Stimulated activated CD8-positive, alpha-beta memory T cell treated with anti-CD3 and anti-CD28 coated beads, Interleukin-2, amount 100 ng/mL, for 48 hours (primary cell): ENCODE results near the gene TBC1D22A.

Experiments
- DNase-seq, 2 donors: peaks; one replicate each; pipeline ENCODE4 v3.0.0-alpha.2; 2020; ENCODE audit warnings: low read depth in 2 of 2

TBC1D22A gene

DNA sequence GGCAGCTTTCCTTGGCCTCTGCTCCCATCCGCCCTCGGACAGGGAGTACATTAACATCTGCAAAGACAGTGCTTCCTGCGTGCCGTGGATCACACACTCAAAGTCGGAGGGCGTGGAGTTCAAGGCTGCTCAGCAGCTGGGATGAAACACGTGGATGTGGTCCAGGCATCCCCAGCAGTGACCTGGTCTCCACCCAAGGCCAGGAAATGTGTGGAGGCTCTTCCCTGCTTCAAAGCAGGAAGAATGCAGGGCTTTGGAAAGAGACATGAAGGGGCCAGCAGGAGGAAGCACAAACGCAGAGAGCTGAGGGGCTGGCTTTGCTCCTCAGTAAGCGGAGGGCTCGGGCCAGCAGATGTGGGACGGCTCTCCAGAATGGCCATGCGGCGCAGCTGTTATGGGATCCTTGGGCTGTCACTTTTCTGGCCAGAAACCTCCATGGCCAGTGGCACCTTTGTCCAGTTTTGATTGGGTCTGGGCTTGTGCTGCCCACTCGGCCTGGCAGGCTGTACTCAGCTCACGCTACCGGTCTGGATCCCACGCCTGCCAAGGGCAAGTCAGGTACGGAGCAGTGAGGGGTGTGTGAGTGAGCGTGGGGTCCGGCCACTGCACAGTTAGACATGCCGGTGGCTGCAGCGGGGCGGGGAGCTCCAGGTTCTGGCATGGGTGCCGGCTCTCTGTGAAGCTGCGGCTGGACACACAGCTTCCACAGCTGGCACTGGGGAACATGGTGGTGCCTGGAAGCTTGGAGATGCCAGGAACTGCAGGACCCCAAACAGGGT is 438.0 kb downstream of the TBC1D22A start:
- no peak for DNase-seq

DNA sequence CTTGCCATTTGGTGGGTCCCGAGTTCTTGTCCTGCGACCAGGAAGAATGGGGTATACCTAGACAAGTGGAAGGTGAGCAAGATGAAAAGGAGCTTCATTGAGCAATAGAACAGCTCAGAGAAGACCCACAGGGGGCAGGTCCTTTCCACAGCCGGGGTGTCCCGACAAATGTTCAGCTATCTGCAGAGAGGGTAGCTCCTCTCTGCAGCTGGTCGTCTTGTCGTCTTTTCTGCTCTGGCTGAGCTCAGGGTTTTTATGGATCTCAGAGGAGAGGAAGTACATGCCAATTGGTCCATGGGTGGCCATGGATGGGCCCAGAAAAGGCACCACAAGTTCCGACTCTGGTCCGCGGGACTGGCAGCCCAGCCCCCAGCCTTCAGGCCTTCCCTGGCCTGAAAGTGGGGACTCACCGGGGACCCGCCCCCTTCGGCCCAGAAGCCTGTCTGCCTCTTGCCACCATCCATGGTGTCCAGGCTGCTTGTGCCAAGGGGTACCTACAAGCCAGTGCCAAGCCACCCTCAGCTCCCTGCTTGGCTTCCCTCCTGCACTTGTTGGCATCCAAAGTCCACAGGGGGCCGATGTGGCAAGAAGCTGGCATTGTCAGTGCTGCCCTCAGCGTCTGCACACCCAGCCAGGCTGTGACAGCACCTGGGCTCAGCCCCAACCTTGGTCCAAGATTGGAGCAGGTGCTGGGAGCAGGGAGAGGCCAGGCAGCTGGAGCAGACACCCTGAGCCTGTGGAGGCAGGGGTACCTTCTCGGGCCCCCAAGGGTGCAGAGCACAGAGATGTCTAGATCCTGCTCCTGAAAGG is 438.9 kb downstream of the TBC1D22A start:
- no peak for DNase-seq

DNA sequence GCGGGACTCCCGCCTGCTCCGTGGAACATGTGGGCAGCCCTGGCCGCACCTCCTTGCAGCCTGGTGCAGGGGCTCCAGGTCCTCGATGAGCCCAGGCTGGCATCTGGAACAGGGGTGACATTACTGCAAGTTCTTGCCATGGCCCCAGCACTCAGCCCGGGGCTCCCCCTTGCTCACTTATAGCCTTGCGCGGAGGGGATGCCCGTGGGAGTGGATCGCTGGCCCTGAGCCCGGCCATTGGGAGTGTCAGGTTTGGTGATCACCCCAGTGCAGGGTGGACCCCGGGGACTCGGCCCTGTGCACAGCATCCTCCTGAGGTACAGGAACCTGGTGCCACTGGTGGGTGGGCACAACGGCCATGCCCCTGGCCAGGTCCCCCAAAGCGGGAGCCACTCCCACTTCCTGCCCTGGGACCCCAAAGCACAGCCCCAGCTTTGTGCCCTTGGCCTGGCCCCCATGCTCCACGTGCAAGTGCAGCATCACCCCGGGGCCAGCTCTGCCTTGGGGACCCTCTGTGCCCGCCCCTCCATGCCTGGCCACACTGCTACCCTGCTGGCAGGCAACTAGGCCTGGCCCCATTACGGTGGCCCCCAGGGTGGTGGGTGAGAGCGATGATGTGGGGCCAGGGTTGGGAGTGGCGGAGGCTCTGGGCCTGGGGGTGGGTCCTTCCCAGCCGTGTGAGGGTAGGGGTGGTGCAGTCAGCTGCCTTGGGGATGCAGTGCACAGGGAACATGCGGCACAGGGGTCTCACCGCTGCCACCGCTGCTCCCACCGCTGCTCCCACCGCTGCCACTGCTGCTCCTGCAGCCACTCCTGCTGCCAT is 439.8 kb downstream of the TBC1D22A start:
- no peak for DNase-seq

DNA sequence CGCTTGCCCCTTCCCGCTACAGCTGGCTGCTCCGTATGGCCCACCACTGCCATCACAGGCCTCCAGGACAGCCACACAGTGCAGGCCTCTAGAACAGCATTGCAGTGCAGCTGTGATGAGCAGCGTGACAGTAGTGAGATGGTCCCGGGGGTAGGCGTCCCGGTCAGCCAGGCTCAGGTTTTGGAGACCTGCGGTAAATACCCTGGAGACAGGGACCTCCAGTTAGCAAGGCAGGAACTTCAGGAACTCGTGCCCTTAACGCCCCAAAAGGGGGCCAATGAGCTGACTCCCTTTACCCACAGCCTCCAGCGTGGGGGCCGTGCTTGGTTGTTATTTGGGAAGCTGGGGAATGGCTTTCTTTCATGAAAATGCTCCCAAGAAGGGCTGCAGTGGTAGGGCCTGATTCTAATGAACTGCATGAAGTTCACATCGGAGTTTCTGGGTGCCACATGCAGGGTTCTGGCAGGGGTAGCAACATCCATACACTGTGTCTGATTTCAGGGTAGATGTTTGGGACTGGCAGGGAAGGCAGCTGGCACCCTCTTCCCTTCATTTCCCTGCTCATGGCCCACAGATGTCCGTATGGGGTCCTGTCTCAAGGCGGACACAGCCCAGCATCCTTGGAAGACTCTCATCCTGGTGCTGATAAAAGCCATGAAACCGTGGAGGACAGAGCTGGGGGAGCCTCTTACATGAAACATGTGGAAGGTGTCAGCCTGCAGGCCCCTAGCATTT is 440.5 kb downstream of the TBC1D22A start:
- no peak for DNase-seq

DNA sequence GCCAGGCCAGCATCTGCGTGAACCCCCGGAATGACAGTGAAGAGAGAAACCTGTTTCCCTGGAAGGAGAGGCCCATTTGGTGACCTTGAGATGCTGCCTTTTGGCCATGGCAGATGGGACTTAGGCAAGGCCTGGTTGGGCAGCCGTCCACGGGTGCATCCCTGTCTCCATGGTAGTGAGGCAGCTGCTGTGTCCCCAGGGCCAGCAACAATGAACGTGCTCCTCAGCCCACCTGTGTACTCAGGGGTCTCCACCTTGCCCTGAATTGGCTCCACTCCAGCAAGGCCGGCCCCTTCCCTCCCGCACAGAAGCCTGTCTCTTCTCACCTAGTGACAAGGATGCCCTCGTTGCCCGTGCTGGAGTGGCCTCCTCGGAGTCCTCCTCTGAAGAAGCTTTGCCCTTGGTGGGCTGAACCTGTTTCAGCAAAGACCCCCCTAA is 441.1 kb downstream of the TBC1D22A start:
- DNase-seq: no peak

DNA sequence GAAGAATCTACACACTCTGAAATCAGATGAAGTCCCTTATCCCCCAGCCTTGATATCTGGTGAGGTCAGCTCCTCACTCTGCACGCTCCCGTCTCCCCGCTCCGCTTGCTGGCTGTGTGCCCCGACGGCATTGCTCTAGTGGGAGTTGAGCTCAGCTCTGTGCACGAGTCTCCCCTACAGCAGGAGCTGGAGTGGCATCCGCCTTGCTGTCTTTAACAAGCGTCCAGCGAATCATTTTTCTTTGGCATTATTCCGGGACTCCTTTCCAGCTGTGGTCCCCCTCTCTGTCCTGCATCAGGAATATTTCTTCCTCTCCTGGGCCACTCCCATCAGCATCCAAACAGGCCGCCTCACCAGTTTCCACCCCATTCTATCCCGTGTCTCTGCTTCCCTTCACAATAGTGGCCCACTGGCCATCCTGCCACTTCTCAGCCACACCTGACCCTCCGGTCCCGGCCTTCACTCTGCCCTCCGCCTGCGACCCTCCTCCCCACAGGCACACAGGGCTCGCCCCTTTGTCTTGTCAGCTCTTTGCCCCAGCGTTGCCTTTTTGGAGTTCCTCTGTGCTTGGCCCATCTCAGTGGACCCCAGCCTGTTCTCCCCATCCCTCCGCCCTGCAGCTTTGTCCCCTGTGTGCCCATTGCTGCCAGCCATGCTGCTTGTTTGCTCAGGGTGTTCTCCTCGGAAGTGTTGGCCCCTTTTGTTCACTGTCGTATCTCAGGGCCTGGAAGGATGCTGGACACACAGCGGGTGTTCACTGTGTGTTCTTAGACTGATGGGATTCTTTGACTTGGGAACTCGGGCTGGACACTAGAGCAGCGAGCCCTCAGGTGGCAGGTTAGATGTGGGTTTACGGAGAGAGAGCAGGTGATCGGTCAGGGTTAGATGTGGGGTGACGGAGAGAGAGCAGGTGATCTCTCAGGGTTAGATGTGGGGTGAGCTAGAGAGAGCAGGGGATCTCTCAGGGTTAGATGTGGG is 441.8 kb downstream of the TBC1D22A start:
- DNase-seq: no peak

DNA sequence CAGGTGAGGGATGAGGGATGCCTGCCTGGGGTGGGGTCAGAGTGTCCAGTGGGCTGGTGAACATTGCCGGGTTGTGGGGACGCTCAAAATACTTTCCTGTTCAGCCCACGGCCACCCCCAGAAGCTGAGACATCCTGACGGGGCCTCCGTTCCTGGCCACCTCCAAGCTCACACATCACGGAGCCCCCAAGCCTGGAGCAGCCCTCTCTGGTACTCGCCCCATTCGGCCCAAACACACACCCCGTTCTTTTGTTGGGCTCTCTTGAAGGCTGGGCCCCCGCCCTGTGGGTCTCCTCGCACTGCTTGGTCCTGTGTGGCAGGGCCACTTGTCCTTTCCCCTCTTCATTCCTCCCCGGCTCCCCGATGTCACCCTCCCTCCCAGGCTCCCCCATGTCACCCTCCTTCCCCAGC is 442.6 kb downstream of the TBC1D22A start:
- DNase-seq: no peak

DNA sequence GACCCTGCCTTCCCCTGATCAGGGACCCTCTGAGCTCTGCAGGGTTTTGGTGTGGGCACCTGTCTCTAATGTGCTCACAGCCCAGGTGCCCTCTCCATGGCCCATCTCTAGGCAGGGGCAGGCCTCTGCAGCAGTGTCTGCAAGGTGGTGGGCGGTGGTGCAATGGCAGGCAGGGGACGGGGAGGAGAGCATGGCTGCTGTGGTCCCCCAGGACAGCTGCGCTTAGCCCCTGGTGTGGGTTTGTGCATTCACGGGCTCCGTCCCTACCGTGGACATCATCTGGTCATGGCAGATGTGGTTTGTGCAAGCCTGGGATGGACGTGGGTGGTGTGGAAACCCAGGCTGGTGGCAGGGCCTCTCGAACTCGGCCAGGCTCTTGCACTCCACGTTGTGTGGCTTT is 443.1 kb downstream of the TBC1D22A start:
- no peak for DNase-seq

DNA sequence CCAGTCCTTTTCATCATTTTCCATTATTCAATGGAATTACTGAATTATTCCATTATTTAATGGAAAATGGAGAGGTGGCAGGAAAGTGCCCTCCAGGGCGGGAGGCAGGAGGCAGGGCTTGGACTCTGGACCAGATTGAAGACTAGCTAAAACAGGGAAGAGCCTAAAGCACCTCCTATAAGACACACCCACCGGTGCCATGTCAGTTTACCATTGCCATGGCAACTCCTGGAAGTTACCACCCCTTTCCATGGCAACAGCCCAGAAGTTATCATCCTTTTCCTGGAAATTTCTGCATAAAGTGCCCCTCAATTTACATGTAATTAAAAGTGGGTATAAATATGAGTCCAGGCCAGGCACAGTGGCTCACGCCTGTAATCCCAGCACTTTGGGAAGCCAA is 443.7 kb downstream of the TBC1D22A start:
- no peak for DNase-seq

DNA sequence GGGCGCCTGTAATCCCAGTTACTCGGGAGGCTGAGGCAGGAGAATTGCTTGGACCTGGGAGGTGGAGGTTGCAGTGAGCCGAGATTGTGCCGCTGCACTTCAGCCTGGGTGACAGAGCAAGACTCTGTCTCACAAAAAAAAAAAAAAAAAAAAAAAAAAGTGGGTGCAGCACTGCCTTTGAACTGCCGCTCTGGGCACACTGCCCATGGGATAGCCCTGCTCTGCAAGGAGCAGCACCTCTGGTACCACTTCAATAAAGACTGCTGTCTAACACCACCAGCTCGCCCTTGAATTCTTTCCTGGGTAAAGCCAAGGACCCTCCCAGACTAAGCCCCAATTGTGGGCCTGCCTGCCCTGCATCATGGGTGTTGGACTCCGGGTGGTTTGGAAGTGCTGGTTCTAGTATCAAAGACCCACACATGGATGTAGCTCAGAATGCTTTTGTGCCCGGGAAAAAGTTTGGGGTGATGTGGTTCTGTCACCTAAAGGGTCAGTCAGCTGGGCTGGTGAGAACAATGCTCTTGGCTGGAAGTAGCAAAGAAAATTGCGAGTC is 444.3 kb downstream of the TBC1D22A start:
- no peak for DNase-seq

DNA sequence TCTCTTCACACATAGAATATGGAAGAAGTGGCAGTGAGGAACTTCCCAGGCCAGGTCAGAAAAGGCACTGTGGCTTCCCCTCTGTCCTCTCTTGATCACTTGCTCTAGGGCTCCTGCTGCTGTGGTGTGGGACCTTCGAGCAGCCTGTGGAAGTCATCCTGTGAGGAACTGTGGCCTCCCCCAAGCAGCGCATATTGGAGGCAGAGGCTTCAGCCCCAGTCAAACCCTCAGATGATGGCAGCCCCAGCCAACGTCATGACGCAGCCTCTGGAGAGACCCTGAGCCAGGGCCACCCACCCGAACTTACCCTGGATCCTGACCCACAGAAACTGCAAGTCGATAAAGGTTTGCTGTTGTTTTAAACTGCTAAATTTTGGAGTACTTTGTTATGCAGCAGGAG is 444.9 kb downstream of the TBC1D22A start:
- DNase-seq: no peak

DNA sequence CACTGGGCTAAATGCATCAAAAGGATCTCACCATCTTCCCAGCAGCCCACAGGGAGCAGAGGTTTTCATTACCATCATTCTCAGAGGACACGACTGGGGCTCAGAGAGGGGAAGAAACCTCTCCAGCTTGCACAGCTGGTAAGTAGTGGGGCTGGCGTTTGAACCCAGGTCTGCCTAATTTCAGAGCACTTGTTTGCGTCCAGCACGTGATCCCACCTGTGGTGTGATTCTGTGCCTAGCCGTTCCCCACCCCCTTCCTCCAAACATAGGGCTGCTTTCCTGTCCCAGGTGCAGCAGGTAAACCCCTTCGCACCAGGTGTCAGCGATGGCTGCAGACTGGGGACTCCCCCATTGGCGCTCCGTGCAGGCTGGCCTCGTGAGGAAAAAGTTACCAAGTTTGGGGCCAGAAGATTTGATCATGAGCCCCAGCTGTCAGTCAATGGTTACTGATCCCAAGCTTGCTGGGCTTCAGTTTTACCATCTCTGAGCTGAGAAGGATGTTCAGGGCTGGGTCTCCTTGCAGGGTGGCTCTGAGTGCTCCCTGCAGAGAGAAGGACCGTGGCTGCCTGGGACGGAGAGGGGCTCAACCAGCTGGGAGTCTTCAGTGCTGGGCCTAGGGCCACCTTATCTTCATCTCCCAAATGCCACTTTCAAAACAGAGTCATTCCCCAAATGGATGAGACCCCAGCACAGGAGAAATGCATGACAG is 445.6 kb downstream of the TBC1D22A start:
- DNase-seq: no peak

DNA sequence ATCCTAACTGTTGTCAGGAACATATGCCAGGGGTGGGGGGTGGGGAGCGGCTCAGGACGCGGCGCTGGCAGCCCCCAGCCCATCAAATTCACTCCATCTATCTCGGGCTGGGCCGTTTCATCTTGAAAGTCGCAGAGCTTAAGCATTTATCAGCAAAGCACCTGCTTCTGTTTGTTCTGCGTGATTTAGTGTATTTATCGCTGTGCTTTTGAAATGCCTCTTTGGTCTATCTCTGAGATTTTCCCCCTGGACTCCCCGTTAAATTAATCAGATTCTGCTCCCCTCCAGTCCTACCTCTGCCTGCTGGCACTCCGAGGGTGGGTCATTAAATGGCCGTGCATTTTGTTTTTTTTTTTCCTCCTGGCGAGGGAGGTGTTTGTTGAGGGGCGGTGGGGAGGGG is 446.2 kb downstream of the TBC1D22A start:
- DNase-seq: no peak

DNA sequence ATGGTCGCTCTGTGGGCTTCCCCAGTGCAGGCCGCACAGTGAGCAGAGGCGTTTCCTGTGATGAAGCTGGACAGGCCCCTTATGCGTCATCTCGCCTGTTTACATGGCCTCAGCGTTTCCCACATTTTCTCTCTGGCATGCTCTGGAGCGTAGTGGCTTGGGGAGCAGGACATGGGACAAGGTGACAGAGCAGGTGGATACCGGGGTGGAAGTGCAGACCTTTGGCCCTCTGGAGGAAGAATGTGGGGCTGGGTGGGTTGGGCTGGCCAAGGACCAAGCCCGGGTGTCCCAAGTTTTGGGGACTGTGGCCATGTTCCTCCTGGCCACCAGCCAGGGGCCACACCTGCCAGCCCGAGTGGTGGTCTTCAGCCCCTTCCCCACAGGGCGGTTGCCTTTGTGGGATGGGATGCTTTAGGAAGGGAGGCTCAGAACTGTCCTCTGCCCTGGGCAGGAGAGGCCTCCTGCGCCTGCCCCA is 446.6 kb downstream of the TBC1D22A start:
- no peak for DNase-seq

DNA sequence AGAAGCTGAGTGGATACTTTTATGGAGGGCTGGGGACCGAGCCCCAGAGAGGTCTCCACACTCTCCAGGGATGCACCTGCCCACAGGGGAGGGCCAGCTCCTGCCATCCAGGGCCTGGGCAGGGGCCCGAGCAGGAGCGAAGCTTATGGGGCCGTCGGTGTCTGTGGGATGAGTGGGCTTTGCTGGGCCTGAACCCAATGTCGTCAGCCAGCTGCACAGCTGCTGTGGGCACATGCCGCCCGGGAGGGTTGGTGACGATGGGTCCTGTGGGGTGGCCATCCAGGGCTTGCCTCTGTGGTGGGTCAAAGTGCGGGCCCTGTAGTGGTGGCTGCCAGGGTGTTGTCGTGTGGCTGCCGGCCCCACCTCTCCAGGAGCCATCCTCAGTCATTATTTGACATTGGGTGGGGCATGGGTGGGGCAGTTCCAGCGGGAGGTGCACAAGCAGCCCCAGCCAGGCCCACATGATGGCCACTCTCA is 447.1 kb downstream of the TBC1D22A start:
- DNase-seq: no peak

DNA sequence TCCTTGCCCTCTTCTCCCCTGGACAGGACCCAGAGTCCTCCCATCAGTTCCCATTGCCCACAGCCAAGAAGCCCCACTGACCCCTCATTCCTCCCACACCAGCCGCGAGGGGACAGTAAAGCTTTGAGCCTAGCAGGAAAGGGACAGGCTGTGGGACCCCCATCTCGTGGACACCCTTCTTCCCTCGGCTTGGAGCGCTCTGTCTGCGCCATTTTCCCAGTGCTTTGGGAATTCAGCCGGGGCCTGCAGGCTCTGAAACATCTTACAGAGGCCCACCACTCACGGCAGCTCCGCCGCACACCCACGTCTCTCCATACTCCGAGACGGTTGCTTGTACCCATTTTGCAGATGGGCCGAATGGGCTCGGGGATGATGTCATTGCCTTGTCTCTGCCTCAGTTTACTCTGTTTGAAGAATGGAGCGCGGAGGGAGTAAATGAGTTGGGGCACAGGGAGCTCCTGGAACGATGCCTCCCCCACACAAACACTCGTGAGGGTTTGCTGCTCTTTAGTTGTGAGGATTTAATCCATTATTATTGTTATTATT is 447.7 kb downstream of the TBC1D22A start:
- no peak for DNase-seq

DNA sequence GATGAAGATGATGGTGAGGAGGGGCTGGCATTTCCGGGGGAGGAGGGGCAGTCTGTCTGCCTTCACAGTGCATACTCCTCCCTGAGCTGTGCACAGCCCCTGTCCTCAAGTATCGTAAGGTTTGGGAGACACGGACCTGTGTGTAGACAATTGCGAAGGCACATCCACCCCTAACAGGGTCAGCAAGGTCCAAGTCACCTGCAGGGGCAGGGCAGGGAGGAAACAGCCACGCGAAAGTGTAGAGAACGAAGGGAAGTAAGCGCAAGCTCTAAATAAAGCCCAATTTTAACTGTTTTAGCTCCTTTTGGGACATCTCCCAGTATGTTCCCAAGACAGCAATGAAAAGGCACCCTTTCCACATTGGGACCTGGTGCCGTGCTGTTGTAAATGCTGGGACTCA is 448.2 kb downstream of the TBC1D22A start:
- DNase-seq: no peak

DNA sequence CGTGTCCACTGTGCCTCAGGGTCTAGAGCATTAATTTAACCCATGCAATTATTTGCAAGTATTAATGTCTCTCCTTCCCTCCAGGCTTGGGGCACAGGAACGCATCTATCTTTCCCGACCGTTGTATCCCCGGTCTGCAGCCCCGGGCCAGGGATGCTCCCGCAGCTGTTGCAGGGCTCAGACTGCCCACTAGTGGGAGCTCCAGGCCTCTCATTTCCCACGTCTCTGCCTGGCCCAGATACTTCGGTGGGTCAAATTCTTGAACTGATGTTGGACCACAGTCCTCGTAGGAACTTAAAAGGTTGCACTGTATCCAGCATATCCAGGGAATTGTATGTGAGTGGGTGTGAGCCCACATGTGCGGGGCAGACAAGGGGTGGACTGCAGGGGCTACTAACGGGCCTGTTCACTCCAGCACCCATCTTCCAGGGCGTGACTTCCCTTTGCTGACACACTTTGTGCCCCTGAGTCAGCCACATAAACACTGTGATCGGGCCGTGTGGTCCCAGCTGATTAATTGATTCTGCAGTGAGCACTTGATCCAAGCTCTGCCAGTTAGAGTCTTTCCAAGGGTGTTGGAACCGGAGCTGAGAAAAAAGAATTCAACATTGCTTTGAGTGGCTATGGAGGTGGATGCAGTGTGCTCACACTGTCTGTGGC is 451.3 kb downstream of the TBC1D22A start:
- DNase-seq: peak; percentile 32 to 36
